Activated naive CD8-positive, alpha-beta T cell treated with anti-CD3 and anti-CD28 coated beads, Interleukin-2, amount 10 ng/mL, durations not matched to agents 7 days and 5 days (primary cell): ENCODE measurements around the gene LEPROT. TPM values are rescaled to one million over a fixed set of nuclear protein-coding genes. Genes with fewer than 3 reads are reported as not detected.

Experiments used
- ATAC-seq: fragments of 150-1000 bp; cut with Tn5 transposase; one replicate; pipeline ENCODE4 v1.10.0; 2021; ENCODE audit warnings: low read depth, moderate library complexity
- POLR2A ChIA-PET: fragments of 350-600 bp; sonication (Branson Sonifier 250); formaldehyde crosslinking; loops from one replicate; lab custom pipeline; 2021; ENCODE audit warnings: antibody characterized with exemption; lab: Charles Lee
- DNase-seq: peaks from one replicate; pipeline ENCODE4 v3.0.0; 2021
- H3K27ac Mint-ChIP-seq: one replicate; pipeline ENCODE4 v1.8.0; 2022; ENCODE audit warnings: mild to moderate bottlenecking, mixed read lengths
- H3K27me3 Mint-ChIP-seq: one replicate; pipeline ENCODE4 v1.8.0; 2022; ENCODE audit warnings: mild to moderate bottlenecking, moderate library complexity, mixed read lengths
- H3K36me3 Mint-ChIP-seq: one replicate; pipeline ENCODE4 v1.8.0; 2021; ENCODE audit warnings: mild to moderate bottlenecking, mixed read lengths
- H3K4me1 Mint-ChIP-seq: one replicate; pipeline ENCODE4 v1.8.0; 2021; ENCODE audit warnings: mixed read lengths
- H3K4me3 Mint-ChIP-seq: one replicate; pipeline ENCODE4 v1.8.0; 2022; ENCODE audit warnings: mild to moderate bottlenecking, moderate library complexity, mixed read lengths
- H3K9me3 Mint-ChIP-seq: one replicate; pipeline ENCODE4 v1.8.0; 2021; ENCODE audit warnings: mixed read lengths
- total RNA-seq, 2 experiments: library from RNA; stranded (reverse); gene quantifications; one replicate each; pipeline ENCODE4 v1.2.3, GENCODE V29; 2021

LEPROT gene
- total RNA-seq, 2 experiments from 2014 or later, result 25.9 to 27.5 TPM

DNA sequence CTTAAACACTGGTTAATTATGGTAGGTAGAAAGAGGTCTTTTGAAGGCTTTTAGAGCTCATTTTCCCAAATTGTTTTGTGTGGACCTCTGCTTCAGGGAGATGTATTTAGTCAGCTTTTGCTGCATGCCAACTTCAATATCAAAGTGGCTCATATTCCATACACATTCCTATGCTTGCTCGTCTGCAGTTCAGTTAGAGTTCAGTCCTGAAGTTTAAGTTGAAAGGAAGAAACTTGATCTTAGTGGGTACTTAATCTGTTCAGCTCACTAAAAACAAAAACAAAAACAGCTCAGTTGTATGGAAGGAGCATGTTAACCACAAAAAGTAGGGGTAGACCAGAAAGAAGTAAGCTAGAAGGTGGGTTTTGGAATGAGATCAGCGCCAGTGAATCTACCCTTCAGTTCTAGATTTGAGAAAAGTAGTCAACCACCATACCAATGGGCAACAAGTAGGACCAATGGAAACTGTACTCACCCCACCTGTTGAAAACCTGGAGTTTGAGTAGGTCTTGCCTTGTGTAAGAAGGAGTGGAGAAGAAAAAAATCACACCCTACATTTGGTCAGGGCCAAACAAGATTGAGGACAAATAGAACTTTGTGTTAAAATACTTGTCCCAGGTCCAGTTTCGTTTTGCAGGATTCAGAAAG lies 58.0 kb downstream of the LEPROT start:
- no peak overlapping the region for H3K4me3 Mint-ChIP-seq
- DNase-seq (no peak), ATAC-seq (no peak)
- POLR2A ChIA-PET, result no interaction called here
- no peaks in the 10 kb centered on the region for H3K36me3 Mint-ChIP-seq
- H3K9me3 Mint-ChIP-seq, result no peaks in the 10 kb centered on the region
- H3K27me3 Mint-ChIP-seq, result no peaks in the 10 kb centered on the region
- H3K27ac Mint-ChIP-seq, result no peak overlapping the region
- H3K4me1 Mint-ChIP-seq, result peaks cover 1% of the 10 kb centered on the region

DNA sequence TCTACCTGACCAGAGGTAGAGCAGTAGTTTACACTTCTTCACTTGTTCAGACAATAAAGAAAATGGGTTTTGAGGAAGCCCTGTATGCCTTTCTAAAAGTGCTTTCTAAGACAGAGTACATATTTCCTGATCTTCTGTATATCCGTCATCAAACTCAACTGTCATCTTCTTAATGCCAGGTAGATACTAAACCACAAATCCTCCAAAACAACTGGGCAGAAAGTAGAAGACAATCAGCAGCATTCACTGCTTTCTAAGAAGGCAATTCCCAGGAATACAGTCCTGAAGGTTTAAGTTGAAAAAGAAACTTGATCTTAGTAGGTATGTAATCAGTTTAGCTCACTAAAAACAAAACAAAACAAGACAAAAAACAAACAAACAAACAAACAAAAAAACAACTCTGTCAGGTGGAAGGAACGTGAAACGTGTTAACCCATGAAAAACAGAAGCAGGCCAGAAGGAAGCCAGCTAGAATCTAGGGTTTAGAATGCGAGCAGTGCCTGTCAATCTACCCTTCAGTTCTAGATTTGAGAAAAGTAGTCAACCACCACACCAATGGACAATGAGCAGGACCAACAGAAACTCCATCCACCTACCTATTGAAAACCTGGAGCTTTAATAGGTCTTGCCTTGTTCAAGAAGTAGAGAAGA lies 59.2 kb downstream of the LEPROT start:
- POLR2A ChIA-PET, result no interaction called here
- Mint-ChIP-seq H3K27me3 (no peaks in the 10 kb centered on the region), H3K4me3 (no peak overlapping the region), H3K27ac (no peak overlapping the region), H3K4me1 (peaks cover 1% of the 10 kb centered on the region), H3K36me3 (no peaks in the 10 kb centered on the region), H3K9me3 (no peaks in the 10 kb centered on the region)
- no peak for ATAC-seq
- no peak for DNase-seq

DNA sequence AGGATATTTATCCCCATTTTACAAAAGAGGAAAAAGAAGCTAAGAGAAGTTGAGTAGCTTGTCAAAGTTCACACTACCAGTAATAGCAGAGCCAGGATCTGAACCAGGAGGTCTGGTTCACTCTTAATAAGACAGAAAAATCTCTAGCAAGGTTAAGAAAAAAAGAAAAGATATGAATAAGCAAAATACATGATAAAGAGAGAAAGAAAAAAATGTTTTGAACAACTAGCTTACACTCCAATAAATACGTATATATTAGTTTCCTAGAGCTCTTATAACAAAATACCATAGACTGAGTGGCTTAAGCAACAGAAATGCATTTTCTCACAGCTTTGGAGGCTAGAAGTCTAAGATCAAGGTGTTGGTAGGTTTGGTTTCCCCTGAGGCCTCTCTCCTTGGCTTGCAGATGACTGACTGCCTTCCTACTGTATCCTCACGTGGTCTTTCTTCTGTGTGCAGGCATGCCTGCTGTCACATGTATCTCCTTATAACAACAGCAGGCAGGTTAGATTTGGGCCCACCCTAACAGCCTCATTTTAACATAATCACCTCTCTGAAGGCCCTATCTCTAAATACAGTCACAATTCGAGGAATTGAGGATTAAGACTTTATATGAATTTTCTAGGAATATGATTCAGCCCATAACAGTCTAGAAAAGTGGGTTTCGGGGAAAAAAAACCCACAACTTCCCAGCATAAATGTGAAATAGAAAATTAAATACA lies 60.4 kb downstream of the LEPROT start:
- Mint-ChIP-seq H3K27ac (no peak overlapping the region), H3K9me3 (no peaks in the 10 kb centered on the region), H3K4me1 (peaks cover 1% of the 10 kb centered on the region), H3K36me3 (no peaks in the 10 kb centered on the region), H3K4me3 (no peak overlapping the region), H3K27me3 (no peaks in the 10 kb centered on the region)
- POLR2A ChIA-PET, result no interaction called here
- ATAC-seq (no peak), DNase-seq (no peak)

DNA sequence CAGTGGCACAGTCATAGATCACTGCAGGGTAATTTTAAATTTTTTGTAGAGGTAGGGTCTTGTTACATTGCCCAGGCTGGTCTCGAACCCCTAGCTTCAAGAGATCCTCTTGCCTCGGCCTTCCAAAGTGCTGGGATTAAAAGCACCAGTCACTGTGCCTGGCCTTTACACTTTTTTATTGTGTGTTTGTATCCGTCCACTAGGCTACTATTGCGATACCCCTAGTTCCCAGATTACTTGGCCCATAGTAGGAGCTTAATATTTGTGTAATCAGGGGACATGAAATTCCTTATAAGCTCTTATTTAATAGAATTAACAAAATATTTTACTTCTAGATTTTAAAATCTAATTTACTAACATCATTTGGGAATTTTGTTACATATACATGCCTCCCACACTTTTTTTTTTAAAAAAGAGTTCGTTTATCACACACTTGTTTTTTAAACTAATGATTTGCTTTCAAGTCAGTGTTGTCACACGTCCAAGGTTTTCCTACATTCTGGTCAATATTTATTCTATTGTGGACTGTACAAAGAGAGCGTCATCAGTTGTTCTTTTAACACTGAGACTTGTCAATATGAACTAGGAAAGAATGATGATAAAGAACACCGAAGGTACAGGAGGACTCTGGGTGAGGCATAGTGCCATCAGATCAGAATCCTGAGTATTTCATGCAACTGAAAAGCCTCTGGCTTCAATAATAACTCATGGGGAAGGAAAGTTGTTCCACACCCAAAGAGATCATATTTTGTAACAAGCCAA lies 63.7 kb downstream of the LEPROT start:
- Mint-ChIP-seq H3K27ac (no peak overlapping the region), H3K36me3 (no peaks in the 10 kb centered on the region), H3K4me1 (peaks cover 1% of the 10 kb centered on the region), H3K9me3 (no peaks in the 10 kb centered on the region), H3K4me3 (no peak overlapping the region), H3K27me3 (no peaks in the 10 kb centered on the region)
- DNase-seq (no peak), ATAC-seq (no peak)
- POLR2A ChIA-PET, result no interaction called here

Other genes with a start within 250 kb of the LEPROT start
- gene DNAJC6, start 111.1 kb upstream of the LEPROT start, total RNA-seq, result 1 to 10 TPM; 3.3 to 4.0 TPM
- 1 to 10 TPM; 1.9 to 2.8 TPM for gene LEPR, start within 50 bp of the LEPROT start, total RNA-seq